OCI-M2 (cell line): Measurements from ENCODE around the gene CCDC188.

Experiments
- DNase-seq: peaks from one replicate; lab custom pipeline; 2025; ENCODE audit not compliant: unreplicated experiment; lab: John Stamatoyannopoulos, UW

The CCDC188 gene

DNA sequence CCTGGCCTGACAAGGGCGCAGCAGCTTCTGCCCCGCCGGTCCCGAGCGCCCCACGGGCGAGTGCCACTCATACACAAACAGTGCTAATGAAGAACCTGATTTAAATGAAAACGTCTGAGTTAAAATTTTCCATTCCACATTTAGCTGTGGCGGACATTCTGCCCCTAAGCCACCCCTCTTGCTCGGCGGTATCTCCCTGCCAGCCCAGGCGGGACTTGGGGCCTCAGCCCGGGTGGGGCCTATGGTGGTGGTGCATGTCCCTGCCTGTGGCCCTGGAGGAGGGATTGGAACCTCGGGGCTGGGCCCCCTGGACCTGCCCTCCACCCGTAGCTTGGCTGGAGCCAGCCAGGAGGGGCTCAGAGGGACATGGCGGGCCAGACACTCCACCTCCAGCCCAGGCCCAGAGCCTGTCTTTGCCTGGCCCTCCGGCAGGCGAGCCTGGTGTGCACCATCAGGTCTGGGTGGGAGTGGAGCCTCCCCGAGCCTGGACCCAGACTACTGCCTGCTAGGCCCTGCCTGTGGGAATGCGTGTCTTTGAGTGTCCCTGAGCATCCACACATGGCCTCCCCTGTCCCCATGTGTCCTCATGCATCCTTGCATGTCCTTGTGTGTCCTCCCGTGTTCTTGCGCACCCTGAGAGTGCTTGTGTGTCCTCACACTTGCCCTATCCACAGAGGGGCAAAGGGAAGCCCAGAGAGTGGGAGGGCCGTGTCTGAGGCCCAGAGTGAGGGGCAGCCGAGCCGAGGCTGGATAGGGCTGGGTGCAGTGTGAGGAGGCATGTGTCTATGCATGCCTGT is 14.9 kb downstream of the CCDC188 start:
- no peak for DNase-seq

GRCh38 chr22:20135265-20135664 is 15.6 kb downstream of the CCDC188 start:
- no peak for DNase-seq

DNA sequence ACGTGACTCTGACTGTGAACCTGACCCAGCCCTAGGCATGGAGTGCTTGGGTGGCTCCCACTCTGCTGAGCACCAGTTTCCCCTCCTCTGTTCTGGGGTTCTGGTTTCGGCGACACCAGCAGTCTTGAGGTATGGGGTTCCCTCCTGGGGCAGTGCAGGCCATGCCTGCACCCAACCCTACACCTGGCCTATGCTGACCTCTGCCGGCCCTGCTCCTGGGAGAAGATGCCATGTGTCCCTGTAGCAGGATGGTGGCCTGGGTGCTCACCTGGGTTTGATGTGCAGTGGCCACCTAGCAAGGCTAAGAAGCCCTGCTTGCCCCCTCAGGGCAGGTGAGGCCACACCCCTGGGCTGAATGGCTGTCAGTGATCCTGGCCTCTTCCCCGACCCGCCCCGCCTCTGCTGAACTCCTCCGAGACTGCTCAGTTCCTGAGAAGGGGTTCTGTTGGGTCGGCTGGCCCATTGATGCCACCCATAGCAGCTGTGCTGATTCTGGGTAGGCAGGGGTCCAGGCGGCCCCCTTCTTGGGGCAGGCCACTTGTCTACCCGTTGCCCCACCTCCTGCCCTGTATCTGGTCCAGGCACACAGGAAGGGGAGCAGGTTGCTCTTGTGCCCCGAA is 16.8 kb downstream of the CCDC188 start:
- no peak for DNase-seq

DNA sequence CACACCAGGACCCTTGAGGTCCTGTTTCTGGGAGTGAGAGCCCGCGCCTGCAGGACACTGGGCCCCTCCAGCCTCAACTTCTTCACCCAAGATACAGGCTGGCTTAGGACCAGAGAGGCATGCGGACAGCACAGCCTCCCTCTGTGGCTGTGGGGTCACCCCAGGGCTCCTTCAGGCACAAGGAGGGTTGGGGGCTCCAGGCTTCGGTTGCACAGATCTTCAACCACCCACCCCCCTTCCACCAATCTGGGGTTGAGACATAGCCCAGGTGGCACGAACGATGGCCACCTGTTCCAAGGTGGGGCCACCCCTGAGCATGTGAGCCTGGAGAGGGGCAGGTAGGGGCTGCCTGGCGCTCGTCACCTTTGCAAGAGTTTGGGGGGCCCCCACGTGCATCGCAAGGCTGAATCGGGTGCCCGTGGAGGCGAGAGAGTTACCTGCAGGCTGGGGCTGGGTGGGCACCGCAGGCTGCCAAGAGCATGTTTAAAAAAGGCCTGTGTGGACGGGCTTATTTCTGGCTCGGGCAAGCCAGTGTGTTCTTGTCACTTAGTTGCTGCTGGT is 18.1 kb downstream of the CCDC188 start:
- DNase-seq = no peak

- DNase-seq = no peak
Measured at GRCh38 chr22:20131859-20132685, 18.8 kb downstream of the CCDC188 start.

DNA sequence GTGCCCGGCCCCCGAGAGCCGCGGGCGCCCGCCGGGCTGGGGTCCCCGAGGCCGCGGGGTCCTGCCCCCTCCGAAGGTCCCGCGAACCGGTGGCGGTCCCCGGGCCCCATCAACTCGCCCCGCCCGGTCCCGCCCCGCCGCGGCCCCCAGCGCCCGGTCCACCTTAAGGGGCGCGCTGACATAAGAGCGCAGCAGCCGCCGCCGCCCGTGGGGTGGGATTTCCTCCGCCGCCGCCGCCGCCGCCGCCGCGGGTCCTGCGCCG is 19.3 kb downstream of the CCDC188 start, which contains the start of gene ZDHHC8:
TSS of gene ZDHHC8 (plus strand) at position 208 of the 262 bp plus-strand sequence. CDS start 144 bp downstream, outside the sequence.
- no peak for DNase-seq

- DNase-seq = no peak
Measured at GRCh38 chr22:20130731-20131596, 19.9 kb downstream of the CCDC188 start.

DNA sequence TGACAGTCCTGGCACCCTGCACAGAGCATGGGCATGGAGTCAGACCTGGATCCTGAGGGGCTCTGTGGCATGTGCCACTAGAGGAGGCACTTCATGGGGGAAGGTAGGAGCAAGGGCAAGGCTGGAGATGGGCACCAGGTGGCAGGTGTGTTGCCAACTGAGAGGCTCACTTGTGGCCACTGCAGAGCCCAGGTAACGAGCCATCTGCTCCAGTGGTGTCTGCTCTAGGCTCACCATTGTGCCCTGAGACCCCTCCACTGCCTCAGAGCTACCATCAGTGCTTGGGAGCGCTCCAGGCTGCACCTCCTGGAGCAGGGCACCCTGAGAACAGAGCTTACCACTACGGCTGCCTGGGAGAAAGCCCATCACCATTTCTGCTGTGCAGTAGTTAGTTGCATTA is 20.5 kb downstream of the CCDC188 start:
- no peak for DNase-seq

- no peak for DNase-seq
Measured at GRCh38 chr22:20129747-20130014, 21.2 kb downstream of the CCDC188 start.

- no peak for DNase-seq
Measured at GRCh38 chr22:20128902-20129746, 21.7 kb downstream of the CCDC188 start.

DNA sequence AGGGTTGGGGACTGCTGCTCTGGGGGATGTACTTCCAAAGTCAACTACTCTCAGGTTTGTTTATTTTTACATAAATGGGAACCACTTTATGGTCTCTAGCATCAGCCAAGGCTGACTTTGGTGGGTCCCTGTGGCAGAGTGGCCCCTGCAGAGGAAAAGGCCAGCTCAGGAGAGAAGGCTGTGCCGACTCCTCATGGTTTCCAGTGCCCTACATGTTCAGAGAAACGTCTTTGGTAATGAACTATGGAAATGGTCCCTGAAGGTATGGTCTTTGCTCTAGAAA is 22.3 kb downstream of the CCDC188 start:
- DNase-seq = no peak

DNA sequence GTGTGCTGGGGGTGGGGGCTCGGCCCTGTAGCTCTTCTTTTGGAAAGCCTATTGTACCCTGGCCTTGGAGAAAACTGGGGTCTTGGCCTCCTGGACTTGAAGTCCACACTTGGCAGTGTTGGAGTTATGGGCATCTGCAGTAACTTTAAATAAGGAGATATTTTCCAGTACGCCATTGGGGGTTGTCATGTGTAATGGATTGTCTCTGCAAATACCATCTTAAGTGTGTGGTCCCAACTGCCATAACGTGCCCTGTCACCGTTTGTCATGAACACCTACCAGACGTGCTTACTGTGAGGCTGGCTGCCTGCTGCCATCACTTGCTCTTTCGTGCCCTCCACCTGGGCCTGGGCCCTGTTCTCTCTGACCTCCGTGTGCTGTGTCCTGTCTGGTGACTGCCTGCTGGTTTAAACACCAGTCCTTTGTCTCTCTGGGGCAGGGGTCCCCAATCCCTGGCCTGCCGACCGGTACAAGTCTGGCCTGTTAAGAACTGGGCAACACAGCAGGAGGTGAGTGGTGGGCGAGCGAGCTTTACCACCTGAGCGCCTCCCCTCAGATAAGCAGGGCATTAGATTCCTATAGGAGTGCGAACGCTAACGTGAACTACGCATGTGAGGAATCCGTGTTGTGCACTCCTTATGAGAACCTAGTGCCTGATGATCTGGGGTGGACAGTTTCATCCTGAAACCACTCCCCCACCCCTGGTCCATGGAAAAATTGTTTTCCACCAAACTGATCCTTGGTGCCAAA is 22.8 kb downstream of the CCDC188 start:
- no peak for DNase-seq

DNA sequence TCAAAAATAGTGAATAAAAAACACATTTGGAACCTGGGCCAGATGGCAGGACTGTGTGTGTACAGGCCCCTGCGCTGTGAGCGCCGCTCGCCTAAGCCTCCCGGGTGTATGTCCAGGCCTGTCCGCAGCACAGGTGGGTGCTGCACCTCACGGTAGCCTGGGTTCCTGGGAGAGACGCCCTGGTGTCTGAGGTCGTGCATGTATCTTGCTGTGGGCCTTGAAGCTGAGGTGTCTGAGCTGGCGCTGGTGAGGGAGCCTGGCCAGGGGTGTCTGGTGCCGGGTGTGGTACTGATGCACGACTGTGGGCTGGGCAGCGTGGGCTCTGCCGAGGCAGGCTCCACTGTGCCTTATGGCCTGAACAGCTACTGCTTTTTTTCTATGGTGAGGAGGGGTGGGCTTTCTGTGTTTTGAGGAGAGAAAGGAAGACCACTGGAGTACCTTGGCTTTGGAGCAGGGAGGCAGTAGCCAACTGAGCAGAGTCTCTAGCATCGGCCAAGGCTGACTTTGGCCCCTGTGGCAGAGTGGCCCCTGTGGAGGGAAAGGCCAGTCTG is 23.5 kb downstream of the CCDC188 start:
- no peak for DNase-seq

GRCh38 chr22:20126284-20127029 is 24.4 kb downstream of the CCDC188 start:
- DNase-seq = no peak

DNA sequence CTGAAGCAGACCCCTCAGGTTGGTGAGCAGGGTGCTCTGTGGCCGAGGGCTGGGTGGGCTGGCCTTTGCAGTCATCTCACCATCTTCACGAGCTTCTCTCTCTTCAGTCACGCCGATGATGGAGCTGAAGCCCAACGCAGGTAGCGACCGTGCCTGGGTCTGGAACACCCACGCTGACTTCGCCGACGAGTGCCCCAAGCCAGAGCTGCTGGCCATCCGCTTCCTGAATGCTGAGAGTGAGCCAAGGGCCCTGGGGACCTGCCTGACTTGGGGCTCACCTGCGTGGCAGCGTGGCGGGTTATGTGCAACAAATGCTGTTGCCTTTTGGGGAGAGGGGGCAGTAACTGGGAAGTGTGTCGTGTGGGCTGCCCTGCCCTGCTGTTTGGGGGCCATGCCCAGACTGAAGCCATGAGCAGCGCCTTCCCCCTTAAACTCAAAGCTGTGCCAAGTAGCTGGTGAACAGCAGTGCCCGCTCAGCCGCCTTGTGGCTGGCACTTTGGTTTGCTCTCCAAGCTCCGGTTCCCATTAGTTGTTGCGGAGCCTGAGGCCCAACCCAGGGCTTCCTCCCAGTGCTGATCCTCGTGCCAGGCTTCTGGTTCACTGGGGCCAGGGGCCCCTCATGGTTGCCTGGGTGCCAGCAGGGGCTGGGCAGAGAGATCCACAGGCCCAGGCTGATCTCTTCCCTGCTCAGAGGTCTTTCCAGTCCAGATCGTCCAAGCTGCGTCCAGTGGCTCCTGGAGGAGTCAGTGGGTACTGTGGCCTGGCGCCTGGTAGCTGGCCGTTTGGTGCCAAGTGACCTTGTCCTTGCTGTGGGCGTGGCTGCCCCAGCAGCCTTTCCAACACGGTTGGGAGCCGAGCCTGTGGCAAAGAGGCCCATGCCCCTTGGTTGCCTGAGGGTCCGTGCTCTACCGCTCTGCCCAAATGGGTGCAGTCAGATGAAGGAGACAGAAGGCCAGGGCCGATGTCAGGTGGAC is 25.4 kb downstream of the CCDC188 start:
- no peak for DNase-seq

DNA sequence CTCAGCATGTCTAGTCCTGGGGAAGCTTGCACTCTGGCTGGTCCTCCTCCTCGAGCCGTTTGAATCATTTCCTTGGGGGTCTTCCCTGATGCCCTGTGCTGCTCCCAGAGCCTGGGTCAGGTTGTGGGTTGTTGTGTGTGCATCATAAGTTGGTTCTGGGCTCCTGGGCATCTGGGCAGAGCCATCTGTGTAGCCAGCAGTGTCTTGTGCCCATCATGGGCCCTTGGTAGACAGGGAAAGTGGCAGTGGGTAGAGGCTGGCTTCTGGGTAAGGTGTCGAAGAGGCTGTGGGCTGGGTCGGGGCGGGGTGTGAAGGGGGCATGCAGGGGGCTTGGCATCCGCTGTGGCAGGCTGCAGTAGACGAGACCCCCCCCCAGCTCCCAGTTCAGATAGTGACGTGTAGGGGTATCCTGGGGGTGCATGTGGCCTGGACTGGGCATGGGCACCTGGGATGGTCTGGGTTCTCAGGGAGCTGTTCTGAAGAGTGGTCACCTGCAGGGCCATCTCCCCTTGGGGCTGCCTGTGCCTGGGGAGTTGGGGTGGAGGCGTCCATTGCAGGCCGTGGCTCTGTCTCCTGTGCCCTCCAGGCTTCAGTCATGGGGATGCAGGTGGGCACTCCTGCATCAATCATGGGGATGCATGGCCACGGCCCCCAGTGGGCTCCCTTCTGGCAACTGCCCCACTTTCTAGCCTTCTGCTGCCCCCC is 26.6 kb downstream of the CCDC188 start:
- DNase-seq = no peak
